Glomerular endothelial cell (primary cell): ENCODE results near the gene ALPK3. TPM values are rescaled to one million over a fixed set of nuclear protein-coding genes. Genes with fewer than 3 reads are reported as not detected.
"Not testable (repeated sequence)": the region's sequence is repeated elsewhere in the genome, so short reads cannot be mapped to it uniquely, and the experiment has no call there.

Experiments used
- DNase-seq: peaks from one replicate; pipeline ENCODE4 v3.0.0-alpha.2; 2011; ENCODE audit warnings: low read depth, low spot score; ENCODE audit errors: extremely low read depth
- total RNA-seq: library from RNA; depleted of rRNA; stranded (reverse); fragments of >200 nt; gene quantifications from 2 replicates; pipeline ENCODE4 v1.2.3, GENCODE V29; 2015

The ALPK3 gene
- total RNA-seq, 1 donor from 2014 or later, result 91.5 TPM

DNA sequence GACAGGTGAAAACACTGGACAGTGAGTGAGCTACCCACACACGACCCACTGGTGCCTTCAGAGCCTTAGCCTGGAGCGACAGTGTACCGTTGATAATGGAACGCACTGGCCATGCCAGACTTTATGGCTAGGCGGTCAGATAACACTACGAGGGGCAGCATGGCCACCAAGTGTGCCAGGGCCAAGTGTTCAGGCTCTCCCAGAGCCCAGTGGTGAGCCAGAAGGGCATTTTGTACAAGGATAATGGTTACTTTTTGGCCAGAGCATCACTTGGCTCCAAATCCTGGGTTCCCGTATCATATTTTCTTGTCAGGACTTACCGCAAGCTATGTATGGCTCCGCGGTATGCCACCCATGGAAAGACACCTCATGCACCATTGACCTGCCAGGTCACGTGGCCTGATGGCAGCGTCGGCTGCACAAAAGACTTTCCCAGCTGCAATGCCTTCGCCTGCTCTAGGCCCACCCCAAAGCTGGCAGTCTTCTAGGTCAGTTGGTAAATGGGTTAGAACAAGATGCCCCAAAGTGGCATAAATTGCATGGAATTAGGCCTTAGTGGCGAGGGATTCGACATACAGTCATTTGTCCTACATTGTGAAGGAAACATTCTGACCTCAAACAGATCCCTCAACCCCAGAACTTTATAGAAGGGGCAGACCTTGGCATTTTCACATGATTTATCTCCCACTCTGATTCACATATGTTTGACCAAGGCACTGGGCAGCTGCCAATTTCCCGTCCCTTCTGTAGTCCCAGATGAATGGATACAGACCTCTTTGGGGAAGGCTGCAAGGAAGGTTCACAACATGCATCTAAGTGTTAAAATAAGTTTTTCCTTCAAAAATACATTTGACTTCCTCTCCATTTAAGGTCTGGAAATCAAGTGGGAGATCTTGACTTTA, 55.1 kb downstream of the ALPK3 start:
- no peak for DNase-seq

DNA sequence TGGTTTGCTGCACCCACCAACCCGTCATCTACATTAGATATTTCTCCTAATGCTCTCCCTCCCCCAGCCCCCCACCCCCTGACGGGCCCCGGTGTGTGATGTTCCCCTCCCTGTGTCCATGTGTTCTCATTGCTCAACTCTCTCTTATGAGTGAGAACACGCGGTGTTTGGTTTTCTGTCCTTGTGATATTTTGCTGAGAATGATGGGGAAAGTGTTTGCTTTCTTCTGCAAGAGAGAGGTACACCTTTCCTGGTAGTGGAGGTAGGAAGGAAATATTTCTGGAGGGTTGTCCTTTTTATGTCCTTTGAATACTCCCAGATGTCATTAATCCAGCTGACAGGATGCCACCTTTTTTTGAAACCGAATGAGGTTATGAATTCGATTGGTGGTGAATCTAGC, 56.8 kb downstream of the ALPK3 start:
- no peak for DNase-seq

- no peak for DNase-seq
Observed at GRCh38 chr15:84874981-84875699, 58.0 kb downstream of the ALPK3 start.

- no peak for DNase-seq
Observed at GRCh38 chr15:84876269-84876668, 59.1 kb downstream of the ALPK3 start.

GRCh38 chr15:84877701-84878100, 60.5 kb downstream of the ALPK3 start:
- not testable (repeated sequence) for DNase-seq

GRCh38 chr15:84878504-84878903, 61.3 kb downstream of the ALPK3 start:
- DNase-seq, result no peak

DNA sequence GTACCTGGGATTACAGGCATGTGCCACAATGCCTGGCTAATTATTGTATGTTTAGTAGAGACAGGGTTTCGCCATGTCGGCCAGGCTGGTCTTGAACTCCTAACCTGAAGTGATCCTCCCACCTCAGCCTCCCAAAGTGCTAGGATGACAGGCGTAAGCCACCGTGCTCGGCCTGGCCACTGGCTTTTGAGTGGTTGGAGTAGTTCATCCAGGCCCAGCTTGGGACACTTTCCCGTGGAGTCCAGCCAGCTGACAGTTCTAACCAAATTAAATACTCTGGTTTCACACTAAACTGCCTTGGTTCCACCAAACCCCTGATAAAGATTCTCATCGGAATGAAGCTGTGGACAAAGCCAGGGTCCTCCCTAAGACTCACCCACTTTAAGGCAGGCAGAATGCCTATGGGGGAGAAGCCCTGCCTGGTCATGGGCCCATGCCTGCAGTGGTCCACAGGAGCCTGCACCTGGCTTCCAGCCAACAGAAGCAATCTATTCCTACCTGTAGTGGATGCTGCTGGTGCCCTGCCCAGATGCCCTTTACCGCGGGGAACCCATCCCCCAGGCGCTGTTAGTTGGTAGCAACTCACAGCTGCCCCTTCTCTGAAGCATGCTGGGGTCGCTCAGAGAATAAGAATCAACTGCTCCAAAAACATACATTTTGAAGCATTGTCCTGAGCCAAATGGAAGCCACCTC, 62.1 kb downstream of the ALPK3 start:
- no peak for DNase-seq

DNA sequence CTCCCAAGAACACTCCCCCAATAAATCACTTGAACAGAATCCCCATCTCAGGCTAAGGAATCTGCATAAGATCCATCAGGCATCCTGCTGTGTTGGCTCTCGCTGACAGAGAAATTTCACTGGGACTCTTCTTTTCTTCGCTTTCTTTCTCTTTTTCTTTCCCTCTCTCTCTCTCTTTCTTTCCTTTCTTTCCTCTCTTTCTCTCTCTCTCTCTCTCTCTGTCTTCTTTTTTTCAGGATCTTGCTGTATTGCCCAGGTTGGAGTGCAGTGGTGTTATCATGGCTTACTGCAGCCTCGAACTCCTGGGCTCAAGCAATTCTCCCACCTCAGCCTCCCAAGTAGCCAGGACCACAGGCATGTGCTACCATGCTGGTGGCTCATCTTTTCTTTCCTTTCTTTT, 62.9 kb downstream of the ALPK3 start:
- no peak for DNase-seq

GRCh38 chr15:84880822-84881519, 63.8 kb downstream of the ALPK3 start:
- no peak for DNase-seq

- no peak for DNase-seq
Observed at GRCh38 chr15:84881520-84881830, 64.3 kb downstream of the ALPK3 start.

GRCh38 chr15:84883466-84883865, 66.3 kb downstream of the ALPK3 start:
- no peak for DNase-seq

DNA sequence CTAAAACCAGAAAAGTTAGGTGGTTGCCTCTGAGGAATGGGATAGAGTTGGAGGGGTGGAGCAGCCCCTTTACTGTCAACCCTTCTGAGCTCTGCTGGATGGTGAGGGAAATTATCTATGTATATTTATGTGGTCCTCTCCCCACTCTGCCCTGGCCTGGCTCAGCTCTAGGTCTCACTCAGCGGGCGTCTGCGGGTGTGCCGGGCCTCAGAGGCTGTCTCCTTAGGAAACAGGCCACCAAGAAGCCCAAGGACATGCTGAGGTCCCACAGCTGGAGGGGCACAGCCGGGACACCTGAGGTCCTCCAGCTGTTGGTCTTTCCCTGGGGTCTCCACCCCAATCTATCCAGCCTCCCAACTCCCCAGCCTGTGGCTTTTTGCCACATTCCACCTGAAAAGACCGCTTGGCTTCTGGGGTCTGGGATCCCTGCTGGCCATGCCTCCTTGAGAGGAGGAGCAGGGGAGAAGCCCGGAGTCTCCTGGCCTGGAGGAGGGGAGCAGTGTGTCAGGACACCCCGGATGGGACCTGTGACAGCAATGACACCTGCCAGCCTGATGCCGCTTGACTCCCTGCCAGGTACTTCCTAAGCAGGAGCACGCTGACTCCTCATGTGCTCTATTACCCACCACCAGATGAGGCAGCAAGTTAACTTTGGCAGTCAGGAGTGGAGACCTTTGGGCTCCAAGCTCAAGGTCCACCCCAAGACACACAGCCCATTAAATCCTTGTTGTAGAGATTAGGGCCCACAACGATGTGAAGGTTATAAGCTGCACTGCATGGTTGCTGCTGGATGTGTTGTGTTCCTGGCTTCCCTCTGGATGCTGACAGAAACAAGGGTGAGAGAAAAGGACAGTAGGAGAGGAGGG, 67.0 kb downstream of the ALPK3 start, which contains the start of gene SLC28A1:
TSS of gene SLC28A1 (plus strand) at position 747 of the 866 bp plus-strand sequence. CDS start 3,099 bp downstream, outside the sequence.
- DNase-seq, result no peak

DNA sequence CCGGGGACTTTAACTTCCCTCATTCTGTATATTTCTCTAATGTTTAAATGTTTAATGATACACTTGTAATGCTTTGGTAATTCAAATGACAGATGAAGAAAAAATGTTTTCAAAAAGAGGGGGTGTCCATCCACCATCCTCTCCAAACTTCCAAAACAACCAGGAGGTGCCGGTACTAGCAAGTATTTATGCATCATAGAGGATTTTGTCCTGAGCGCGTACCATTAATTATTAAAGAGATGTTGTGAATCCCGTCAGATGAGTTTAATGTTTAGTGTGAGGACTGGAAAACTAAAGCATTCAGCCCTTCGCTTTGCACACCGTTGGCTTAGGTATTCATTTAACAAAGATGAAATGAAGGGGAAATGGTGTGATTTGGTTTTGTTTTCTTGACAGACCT, 68.6 kb downstream of the ALPK3 start:
- no peak for DNase-seq

DNA sequence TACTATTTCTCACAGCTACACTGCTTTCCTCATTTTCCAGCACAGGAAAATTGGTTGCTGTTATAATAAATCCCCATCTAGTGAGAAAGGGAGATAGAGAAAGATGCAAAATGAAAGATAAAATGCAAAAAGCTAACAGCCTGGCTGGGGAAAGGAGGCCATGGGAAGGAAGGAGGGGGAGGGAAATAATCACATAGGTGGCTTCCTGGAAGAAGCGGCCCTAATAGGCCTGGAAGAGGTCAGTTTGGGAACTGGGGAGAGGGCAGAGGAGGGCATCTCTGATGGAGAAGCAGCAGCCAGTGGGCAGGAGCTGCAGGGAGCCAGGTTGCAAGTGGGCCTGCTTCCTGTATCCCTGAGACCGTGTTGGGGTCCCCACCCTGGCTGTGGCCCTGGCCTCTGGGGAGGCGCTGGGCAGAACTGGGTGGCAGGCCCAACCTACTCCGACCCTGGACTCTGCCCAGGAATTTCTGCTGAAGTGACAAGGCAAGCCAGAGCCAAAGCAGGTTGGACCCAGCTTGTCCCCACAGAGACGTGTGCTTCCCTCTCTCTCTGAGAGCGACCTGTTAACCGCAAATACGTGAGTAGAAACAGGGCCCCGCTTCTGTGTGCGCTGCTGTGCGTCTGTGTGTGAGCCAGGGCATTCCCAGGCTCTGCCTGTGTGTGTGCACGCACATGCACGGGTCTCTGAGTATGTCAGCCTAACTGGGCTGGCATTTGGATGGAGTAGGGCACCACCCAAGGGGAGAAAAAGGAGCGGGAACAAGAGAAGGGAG, 69.2 kb downstream of the ALPK3 start:
- DNase-seq, result no peak

- DNase-seq, result no peak
Observed at GRCh38 chr15:84886984-84887299, 69.8 kb downstream of the ALPK3 start.

DNA sequence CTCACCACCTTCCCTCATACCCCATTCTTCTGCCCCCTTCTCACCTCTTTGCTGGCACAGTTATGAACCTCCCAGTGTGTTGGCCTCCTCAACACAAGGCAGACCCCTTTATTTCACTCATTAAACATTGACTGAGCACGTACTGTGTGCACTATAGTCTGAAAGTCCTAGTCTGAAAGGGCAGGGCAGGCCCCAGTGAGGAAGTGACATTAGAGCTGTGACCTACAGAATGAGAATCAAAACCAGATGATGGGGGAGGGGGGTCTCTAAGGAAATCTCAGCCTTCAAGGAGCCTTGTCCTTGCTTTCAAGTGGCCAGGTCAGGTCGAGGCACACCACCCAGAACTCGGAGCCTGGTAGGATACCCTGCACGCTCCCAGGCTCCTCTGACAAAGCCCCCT, 70.8 kb downstream of the ALPK3 start:
- DNase-seq, result no peak

DNA sequence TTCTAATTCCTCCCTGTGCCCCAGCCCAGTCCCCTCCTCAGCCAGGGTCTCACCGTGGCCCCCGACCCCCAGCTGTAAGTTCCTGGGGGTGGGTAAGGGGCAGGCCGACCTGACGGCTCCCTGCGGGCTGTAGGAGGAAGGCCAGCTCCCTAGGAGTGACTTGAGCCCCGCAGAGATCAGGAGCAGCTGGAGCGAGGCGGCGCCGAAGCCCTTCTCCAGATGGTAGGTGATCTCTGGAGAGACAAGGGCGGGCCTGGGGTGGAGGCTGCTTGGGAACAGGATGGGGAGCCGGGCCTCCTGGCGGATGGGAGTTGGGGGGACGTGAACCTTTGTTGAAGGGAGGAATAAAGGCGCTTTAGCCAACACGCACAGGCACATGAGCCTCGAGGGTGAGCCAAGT, 71.5 kb downstream of the ALPK3 start:
- DNase-seq, result no peak

DNA sequence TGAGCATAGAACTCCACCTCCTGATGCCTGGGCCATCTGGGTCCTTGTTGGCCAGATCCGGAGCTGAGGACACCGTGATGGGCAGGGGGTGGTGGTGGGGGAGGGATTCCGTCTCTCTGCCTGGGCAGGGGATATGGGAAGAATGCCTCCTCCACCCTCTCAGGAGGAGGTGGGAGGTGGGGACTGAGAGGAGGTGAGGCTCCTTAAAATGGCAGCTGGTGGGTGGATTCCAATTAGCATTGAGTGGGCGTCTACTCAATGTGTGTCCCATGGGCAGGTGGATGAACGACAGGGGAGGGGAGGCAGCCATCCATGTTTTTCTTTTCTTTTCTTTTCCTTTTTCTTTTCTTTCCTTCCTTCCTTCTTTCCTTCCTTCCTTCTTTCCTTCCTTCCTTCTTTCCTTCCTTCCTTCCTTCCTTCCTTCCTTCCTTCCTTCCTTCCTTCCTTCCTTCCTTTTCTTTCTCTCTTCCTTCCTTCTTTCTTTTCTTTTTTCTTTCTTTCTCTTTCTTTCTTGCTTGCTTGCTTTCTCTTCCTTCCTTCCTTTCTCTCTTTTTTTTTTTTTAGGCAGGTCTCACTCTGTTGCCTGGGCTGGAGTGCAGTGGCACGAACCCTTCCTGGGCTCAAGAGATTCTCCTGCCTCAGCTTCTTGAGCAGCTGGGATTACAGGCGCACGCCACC, 72.3 kb downstream of the ALPK3 start:
- DNase-seq, result no peak
